GM12891 (cell line): ENCODE measurements around the gene DGCR2.

Source experiments
- POLR2A ChIP-seq: IDR thresholded peaks from 2 replicates; pipeline ENCODE4 v1.6.1; 2011; ENCODE audit warnings: low read depth, low read length, control low read depth
- POLR2AphosphoS5 ChIP-seq: IDR thresholded peaks from 2 replicates; pipeline ENCODE4 v1.6.1; 2011; ENCODE audit warnings: low read depth, low read length, control low read depth
- SPI1 ChIP-seq: IDR thresholded peaks from 2 replicates; pipeline ENCODE4 v1.6.1; 2011; ENCODE audit warnings: low read depth, low read length, control low read depth

DNA sequence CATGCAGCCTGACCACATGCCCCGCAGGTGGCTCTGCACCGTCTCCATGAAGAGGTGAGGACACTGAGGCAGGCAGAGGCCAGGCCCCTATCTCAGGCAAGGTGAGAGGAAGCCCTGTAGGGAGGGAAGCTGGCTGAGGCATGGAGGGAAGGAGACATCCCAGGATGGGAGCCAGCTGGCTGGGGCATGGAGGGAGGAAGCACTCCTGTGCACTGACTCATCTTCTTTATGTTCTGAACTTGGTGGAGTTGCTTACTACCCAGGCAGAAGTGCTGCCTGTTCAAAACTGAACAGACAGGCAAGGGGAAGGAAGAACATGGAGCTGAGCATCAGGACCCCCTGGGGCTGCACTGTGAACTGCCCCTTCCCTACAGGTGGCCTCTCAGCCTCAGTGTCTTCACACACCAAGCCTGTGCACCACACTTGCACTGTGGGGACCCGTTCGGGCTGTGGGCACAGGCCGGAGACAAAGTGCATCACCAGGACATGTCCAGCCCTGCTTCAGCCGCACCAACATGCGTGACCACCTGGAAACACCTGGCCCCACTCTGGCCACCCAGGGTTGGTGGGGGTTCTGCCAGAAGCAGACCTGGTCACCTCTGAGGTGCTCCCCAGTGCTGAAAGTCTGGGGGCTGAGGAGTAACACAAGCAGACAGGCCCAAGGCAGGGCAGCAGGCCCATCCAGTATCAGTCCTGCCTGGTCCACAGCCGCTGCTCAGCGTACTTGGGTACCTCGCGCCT, 55.5 kb downstream of the DGCR2 start:
- TF ChIP-seq POLR2A = no peak
- no peak for TF ChIP-seq SPI1
- TF ChIP-seq POLR2AphosphoS5 = no peak
